Measurements from ENCODE around the gene PWP2. TPM values are rescaled to one million over a fixed set of nuclear protein-coding genes. Genes with fewer than 3 reads are reported as not detected.

Gene PWP2
- total RNA-seq, 1 experiment from 2014 or later, result 8.2 TPM

GRCh38 chr21:44086636-44087425, 20.4 kb upstream of the PWP2 start:
- Histone ChIP-seq H3K4me2 (ENCODE audit: low read length) (no peak overlapping the region), H3K4me1 (ENCODE audit: insufficient read depth, low read length) (no peaks in the 10 kb centered on the region), H2AFZ (ENCODE audit: low read length) (no peak overlapping the region), H3K36me3 (ENCODE audit: low read depth, low read length) (peaks cover 46% of the 10 kb centered on the region; the same call in 1 of the 2 replicates), H3K9me2 (replicated peaks; ENCODE audit: low read length) (no peaks in the 10 kb centered on the region), H3K9me3 (ENCODE audit: low read length) (no peaks in the 10 kb centered on the region), H3K4me3 (ENCODE audit: low read length) (no peak overlapping the region), H3K27ac (ENCODE audit: low read length) (no peak overlapping the region), H3K79me2 (ENCODE audit: low read length) (no peaks in the 10 kb centered on the region), H3K27me3 (ENCODE audit: low read length) (no peaks in the 10 kb centered on the region), H3F3A (ENCODE audit: low read length, unreplicated experiment) (no peaks in the 10 kb centered on the region), H3K9ac (ENCODE audit: low read length) (no peak overlapping the region), H4K20me1 (ENCODE audit: low read length) (no peaks in the 10 kb centered on the region)
- no peak for TF ChIP-seq EZH2 (IDR thresholded peaks at IDR 0.05; ENCODE audit: low read length, unreplicated experiment)
- TF ChIP-seq CTCF (conservative IDR thresholded peaks at IDR 0.05; ENCODE audit: low read depth, low read length), result no peak
- no peak for TF ChIP-seq EZH2phosphoT487 (IDR thresholded peaks at IDR 0.05; ENCODE audit: borderline replicate concordance, low read length)
- POLR2A ChIA-PET (ENCODE audit: unreplicated experiment), result no interaction called here
- CTCF ChIA-PET, result no interaction called here
- no peak for DNase-seq
- intact Hi-C loops (cut with micrococcal nuclease), result no loop called here
- ATAC-seq, result no peak
- BruUV-seq (replicated peaks), result no TSS peak

DNA sequence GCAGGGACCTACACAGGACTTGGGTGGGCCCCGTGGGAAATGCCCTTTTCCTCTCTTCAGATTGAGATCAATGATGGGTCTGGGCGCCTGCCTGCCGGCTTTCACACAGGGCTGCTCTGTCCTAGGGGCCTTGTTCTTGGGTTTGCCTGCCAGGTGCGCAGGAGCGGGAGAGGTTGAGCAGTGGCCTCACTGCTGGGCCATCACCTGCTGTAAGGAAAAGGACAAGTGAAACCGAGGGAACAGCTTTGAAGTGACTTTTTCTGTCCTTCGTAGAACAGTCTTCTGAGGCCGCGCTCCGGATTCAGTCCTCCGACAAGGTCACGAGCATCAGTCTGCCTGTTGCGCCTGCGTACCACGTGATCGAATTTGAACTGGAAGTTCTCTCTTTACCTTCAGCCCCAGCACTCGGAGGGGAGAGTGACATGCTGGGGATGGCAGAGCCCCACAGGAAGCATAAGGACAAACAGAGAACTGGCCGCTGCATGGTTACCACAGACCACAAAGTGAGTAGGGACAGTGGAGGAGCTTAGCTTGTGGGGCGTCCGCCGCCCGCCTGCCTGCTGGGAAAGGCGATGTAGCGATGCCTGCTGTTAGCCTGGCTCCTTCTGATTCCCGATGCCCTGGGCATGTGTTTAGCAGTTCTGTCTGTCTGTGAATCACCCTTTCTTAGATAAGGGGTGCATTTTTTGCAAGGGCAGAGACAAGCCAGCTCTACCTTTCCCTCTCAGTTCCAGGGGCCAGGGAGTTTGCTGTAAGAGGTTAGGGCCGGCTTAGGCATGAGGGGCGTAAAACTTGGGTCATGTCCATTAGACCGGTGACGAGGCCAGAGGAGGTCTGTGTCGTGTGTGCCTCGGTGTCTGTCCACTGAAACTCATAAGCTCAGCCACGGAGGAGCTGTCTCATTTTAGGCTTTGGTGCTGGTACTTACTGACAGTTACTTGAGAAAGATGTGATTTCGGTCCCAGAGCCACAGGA, 19.5 kb upstream of the PWP2 start:
- Histone ChIP-seq H3K4me3 (ENCODE audit: low read length) (no peak overlapping the region), H4K20me1 (ENCODE audit: low read length) (no peaks in the 10 kb centered on the region), H3F3A (ENCODE audit: low read length, unreplicated experiment) (no peaks in the 10 kb centered on the region), H3K79me2 (ENCODE audit: low read length) (no peaks in the 10 kb centered on the region), H3K4me2 (ENCODE audit: low read length) (no peak overlapping the region), H2AFZ (ENCODE audit: low read length) (no peak overlapping the region), H3K36me3 (ENCODE audit: low read depth, low read length) (peaks cover 40% of the 10 kb centered on the region; the same call in 1 of the 2 replicates), H3K9me2 (replicated peaks; ENCODE audit: low read length) (no peaks in the 10 kb centered on the region), H3K9me3 (ENCODE audit: low read length) (no peaks in the 10 kb centered on the region), H3K9ac (ENCODE audit: low read length) (no peak overlapping the region), H3K27me3 (ENCODE audit: low read length) (no peaks in the 10 kb centered on the region), H3K27ac (ENCODE audit: low read length) (no peak overlapping the region), H3K4me1 (ENCODE audit: insufficient read depth, low read length) (no peaks in the 10 kb centered on the region)
- intact Hi-C loops (cut with micrococcal nuclease), result no loop called here
- TF ChIP-seq CTCF (conservative IDR thresholded peaks at IDR 0.05; ENCODE audit: low read depth, low read length), result no peak
- POLR2A ChIA-PET (ENCODE audit: unreplicated experiment), result no interaction called here
- no TSS peak for BruUV-seq (replicated peaks)
- CTCF ChIA-PET, result no interaction called here
- ATAC-seq (no peak), DNase-seq (no peak)
